GM19468 (cell line): ENCODE results near the gene SLITRK6.
"Not testable (repeated sequence)": the region's sequence is repeated elsewhere in the genome, so short reads cannot be mapped to it uniquely, and the experiment has no call there.

Source experiments
- ATAC-seq: cut with Tn5 transposase; IDR thresholded peaks from one replicate; pipeline ENCODE4 v1.9.1; 2021; ENCODE audit warnings: mild to moderate bottlenecking, moderate library complexity, moderate number of reproducible peaks; ENCODE audit not compliant: unreplicated experiment; ENCODE audit errors: extremely low read depth

SLITRK6 gene, protein sequence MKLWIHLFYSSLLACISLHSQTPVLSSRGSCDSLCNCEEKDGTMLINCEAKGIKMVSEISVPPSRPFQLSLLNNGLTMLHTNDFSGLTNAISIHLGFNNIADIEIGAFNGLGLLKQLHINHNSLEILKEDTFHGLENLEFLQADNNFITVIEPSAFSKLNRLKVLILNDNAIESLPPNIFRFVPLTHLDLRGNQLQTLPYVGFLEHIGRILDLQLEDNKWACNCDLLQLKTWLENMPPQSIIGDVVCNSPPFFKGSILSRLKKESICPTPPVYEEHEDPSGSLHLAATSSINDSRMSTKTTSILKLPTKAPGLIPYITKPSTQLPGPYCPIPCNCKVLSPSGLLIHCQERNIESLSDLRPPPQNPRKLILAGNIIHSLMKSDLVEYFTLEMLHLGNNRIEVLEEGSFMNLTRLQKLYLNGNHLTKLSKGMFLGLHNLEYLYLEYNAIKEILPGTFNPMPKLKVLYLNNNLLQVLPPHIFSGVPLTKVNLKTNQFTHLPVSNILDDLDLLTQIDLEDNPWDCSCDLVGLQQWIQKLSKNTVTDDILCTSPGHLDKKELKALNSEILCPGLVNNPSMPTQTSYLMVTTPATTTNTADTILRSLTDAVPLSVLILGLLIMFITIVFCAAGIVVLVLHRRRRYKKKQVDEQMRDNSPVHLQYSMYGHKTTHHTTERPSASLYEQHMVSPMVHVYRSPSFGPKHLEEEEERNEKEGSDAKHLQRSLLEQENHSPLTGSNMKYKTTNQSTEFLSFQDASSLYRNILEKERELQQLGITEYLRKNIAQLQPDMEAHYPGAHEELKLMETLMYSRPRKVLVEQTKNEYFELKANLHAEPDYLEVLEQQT

GRCh38 chr13:85799097-85799582 is at the start of gene SLITRK6:
Gene SLITRK6 (minus strand): TSS chr13:85799419. CDS start chr13:85796508, 2,911 bp downstream.
- no peak for ATAC-seq

GRCh38 chr13:85847012-85847411 is 47.8 kb upstream of the SLITRK6 start:
- ATAC-seq = no peak

DNA sequence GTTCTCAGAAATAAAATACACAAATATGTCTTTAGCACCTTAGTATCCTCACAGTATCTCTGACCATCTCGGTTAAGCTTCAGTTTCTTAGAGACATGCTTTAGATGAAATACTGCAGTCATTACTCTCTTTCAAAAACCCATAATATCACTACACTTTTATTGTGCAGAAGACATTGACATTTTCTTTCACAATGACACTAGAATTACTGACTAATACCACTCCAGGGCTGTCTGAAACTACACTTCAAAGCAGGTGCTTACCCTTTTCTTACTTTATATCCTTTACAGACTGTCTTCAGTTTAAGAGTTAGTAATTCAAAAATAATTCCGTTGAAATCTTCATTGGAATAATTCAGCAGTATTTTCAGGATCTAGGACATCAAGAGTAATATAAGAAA is 42.2 kb upstream of the SLITRK6 start:
- no peak for ATAC-seq

DNA sequence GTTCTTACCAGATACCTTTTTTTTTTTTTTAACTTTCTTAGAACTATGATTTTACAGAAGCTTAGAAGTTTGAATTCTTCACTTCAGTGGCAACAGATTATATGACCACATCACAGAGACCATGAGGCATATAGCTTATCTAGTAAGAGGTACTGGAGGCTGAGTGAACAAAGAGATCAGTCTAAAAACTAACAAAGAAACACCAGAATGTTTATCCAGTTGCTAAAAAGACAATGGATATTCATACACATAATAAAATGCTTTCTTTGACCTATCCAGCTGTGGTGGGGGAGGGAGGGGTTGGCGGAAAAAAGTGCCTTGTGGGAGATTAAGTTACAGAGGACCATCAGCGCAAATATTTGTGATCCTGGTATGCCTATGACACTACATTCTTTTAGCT is 34.7 kb upstream of the SLITRK6 start:
- ATAC-seq = no peak

- no peak for ATAC-seq
These were observed 29.0 kb upstream of the SLITRK6 start for GRCh38 chr13:85828094-85828684.

- ATAC-seq = no peak
These were observed 26.2 kb upstream of the SLITRK6 start for GRCh38 chr13:85825454-85825853.

DNA sequence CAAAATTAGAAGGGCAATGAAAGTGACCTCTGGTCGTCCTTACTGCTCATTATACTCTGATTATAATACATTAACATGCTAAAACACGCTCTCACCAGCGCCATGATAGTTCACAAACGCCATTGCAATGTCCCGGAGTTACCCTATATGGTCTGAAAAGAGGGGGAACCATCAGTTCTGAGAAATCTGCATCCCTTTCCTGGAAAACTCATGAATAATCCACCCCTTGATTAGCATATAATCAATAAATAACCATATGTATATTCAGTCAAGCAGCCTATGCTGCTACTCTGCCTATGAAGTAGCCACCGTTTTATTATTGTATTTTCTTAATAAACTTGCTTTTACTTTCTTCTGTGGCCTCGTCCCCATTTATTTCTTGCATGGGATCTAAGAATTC is 24.6 kb upstream of the SLITRK6 start:
- no peak for ATAC-seq

DNA sequence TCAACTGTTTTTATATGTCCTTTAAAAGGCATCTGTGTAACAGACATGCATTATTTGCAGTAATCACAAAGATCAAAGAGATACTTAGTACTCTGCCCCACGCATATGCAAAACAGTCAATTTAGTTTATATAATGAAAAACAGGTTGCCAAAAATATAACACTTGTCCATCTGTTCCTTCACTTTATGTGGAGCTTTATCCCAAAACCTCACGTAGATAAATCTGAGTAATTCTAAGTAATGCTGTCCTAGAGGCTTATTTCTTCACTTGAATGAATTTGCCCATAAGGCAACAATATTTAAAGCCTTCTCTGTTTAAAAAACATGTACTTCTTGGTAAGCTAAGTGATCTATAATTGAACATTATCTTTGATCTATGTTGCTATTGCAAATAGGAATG is 20.3 kb upstream of the SLITRK6 start:
- ATAC-seq = no peak

DNA sequence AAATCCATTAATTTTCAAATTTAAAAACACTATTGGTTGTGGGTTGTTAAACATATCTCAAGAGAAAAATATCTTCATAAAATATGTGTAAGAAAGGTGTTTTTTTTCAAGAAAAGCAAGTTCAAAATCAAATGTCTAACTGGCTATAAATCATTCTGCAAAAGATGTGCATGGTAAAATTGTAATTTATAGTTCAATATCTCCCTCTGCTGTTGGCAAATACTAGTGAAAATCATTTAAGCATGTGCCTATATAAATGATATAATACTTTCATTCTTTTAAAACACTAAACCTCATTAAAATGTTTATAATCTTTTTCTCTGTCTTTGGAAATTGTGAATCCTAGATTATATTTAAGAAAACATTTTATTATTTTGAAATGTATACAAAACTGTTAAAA is 17.2 kb upstream of the SLITRK6 start:
- ATAC-seq = no peak

DNA sequence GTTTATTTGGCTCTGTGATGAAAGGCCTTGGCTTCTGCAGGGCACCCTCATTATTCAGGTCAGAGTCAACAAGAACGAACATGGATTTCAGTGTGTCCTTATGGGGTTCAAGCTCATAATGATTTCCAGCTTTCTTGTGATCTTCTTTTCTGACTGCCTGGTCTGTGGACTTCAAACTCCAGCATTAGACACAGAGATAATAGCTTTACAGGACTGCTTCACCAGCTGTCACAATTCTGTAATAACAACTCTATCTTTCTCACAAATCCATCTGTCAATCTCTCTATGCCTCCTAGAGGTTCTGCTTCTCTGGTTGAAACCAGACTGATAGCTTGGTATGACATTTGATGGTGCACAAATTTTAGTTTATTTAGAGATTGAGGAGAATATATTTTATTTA is 13.1 kb upstream of the SLITRK6 start:
- no peak for ATAC-seq

GRCh38 chr13:85808811-85809210 is 9.6 kb upstream of the SLITRK6 start:
- ATAC-seq = no peak

GRCh38 chr13:85806553-85807175 is 7.4 kb upstream of the SLITRK6 start:
- ATAC-seq = no peak

DNA sequence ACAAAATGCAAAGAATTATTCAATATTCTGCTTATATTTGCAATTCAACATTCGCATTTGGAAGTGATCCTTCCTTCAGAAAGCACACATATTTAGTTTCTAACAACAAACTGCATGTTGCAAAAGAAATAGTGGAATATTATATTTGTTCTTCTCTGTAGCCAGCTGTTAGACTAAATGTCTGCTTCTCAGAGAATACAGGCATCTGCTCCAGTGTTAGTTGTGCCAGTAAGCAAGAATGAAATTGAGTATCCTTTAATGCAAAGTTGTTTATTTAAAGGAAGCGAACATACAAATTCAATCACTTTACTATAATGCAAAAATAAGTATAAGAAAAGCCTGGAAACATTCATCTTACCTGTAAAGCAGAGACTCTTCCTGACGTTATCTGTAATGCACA is 663 bp downstream of the SLITRK6 start:
- ATAC-seq = no peak

- ATAC-seq = no peak
These were observed 1.9 kb downstream of the SLITRK6 start for GRCh38 chr13:85797311-85797710.

- ATAC-seq = no peak
These were observed 14.0 kb downstream of the SLITRK6 start for GRCh38 chr13:85785205-85785604.

- no peak for ATAC-seq
These were observed 26.9 kb downstream of the SLITRK6 start for GRCh38 chr13:85772367-85772766.

- no peak for ATAC-seq
These were observed 27.4 kb downstream of the SLITRK6 start for GRCh38 chr13:85771856-85772255.

DNA sequence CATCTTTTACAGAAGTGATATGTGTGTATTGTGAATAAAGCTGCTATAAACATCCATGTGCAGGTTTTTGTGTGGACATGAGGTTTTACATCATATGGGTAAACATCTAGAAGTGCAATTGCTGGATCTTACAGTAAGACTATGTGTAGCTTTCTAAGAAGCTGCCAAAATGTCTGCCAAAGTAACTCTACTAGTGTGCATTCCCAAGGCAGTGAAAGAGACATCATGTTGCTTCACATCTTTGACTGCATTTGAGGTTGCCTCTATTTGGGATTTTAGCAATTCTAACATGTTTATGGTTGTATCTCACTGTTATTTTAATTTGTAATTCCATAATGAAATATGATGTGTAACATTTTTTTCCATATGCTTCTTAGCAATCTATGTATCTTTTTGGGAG is 30.3 kb downstream of the SLITRK6 start:
- no peak for ATAC-seq

GRCh38 chr13:85755123-85755522 is 44.1 kb downstream of the SLITRK6 start:
- ATAC-seq = no peak

DNA sequence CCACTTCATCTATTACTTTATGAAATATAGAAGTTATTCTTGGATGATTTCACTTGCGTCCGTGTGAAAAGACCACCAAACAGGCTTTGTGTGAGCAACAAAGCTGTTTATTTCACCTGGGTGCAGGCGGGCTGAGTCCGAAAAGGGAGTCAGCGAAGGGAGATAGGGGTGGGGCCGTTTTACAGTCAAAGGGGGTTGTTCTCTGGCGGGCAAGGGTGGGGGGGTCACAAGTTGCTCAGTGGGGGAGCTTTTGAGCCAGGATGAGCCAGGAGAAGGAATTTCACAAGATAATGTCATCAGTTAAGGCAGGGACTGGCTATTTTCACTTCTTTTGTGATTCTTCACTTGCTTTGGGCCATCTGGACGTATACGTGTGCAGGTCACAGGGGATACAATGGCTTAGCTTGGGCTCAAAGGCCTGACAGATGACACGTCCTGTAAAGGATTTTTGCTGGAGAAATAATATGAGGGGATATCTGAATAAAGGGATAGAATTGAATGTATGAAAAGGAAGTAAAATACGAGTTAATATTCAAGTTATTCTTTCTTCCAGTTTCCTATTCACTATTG is 55.9 kb downstream of the SLITRK6 start:
- ATAC-seq = not testable (repeated sequence)
